Thyroid gland (tissue), 4 donors: ENCODE results near the gene SOD3.

Experiments used
- CTCF ChIP-seq, 6 experiments: fragments of 200-600 bp in 3 of 6; fragments of 450-650 bp in 3 of 6; sonication (generic) in 3 of 6; IDR thresholded peaks; one replicate each; pipeline ENCODE4 v1.5.1; 2016 to 2019; ENCODE audit warnings: antibody characterized with exemption in 6 of 6, mild to moderate bottlenecking in 2 of 6, inconsistent platforms in 1 of 6, moderate library complexity in 1 of 6
- POLR2A ChIP-seq, 2 donors: fragments of 450-650 bp; IDR thresholded peaks; one replicate each; pipeline ENCODE4 v1.6.1; 2017; ENCODE audit warnings: antibody characterized with exemption in 2 of 2, mild to moderate bottlenecking in 2 of 2, moderate library complexity in 1 of 2

GRCh38 chr4:24840362-24840761 is 45.0 kb downstream of the SOD3 start:
- TF ChIP-seq POLR2A (IDR thresholded peaks at IDR 0.05): no peak
- no peak for TF ChIP-seq CTCF (IDR thresholded peaks at IDR 0.05)
